Testis (tissue), 3 donors: ENCODE results near the gene GRK5. TPM values are rescaled to one million over a fixed set of nuclear protein-coding genes. Genes with fewer than 3 reads are reported as not detected.
A peak's percentile ranks its signal among the peaks of the same experiment; 100 is the strongest.

Source experiments
- DNase-seq: peaks from one replicate; pipeline ENCODE4 v3.0.0-alpha.2; 2019
- H3K27ac ChIP-seq, 2 donors: fragments of 200-600 bp; sonication (generic); one replicate each; pipeline ENCODE4 v1.5.1; 2019
- H3K27me3 ChIP-seq: fragments of 200-600 bp; sonication (generic); one replicate; pipeline ENCODE4 v1.5.1; 2019
- H3K36me3 ChIP-seq: fragments of 200-600 bp; sonication (generic); one replicate; pipeline ENCODE4 v1.5.1; 2017; ENCODE audit warnings: low read depth; ENCODE audit errors: missing control alignments
- H3K4me1 ChIP-seq: fragments of 200-600 bp; sonication (generic); one replicate; pipeline ENCODE4 v1.5.1; 2019
- H3K4me3 ChIP-seq, 2 donors: fragments of 200-600 bp; sonication (generic); one replicate each; pipeline ENCODE4 v1.5.1; 2017 to 2019
- H3K9me3 ChIP-seq: fragments of 200-600 bp; sonication (generic); one replicate; pipeline ENCODE4 v1.5.1; 2017
- POLR2A ChIP-seq: fragments of 450-650 bp; IDR thresholded peaks from one replicate; pipeline ENCODE4 v1.6.1; 2017; ENCODE audit warnings: antibody characterized with exemption, mild to moderate bottlenecking, moderate library complexity
- WGBS, 2 donors: methylation state at CpG; one replicate each; pipeline ENCODE4 v1.1.5; 2018; 5-methylcytosine and 5-hydroxymethylcytosine counted together
- intact Hi-C: fragments of 100-400 bp; cut with DNase I; formaldehyde crosslinking; loops from one replicate; pipeline ENCODE4 v1.15.1; 2023; ENCODE audit warnings: low total_unique reads
- polyA plus RNA-seq: library from polyadenylated mRNA; stranded (reverse); fragments of 350-450 nt; fragmentation: Illumina TruSeq; extraction: RNeasy Lipid Tissue Mini Kit (QIAGEN cat#74804); gene quantifications from one replicate; pipeline ENCODE4 v1.2.3, GENCODE V29; 2014; ENCODE audit warnings: low read depth, low replicate concordance; ENCODE audit not compliant: insufficient read depth
- total RNA-seq, 2 donors: library from RNA; depleted of rRNA; stranded (reverse); fragments of >200 nt; gene quantifications; one replicate each; pipeline ENCODE4 v1.2.3, GENCODE V29; 2016
- TF ChIP-seq, protein P1 (sequence below), 3 experiments: fragments of 450-650 bp in 2 of 3; fragments of 200-600 bp in 1 of 3; sonication (generic) in 1 of 3; IDR thresholded peaks; one replicate each; pipeline ENCODE4 v1.5.1; 2016 to 2019; ENCODE audit warnings: antibody characterized with exemption in 3 of 3, mild to moderate bottlenecking in 2 of 3, moderate library complexity in 1 of 3

The GRK5 gene
- total and polyA plus RNA-seq, 3 donors from 2014 or later = 4.5 to 10.3 (median 5.5) TPM

DNA sequence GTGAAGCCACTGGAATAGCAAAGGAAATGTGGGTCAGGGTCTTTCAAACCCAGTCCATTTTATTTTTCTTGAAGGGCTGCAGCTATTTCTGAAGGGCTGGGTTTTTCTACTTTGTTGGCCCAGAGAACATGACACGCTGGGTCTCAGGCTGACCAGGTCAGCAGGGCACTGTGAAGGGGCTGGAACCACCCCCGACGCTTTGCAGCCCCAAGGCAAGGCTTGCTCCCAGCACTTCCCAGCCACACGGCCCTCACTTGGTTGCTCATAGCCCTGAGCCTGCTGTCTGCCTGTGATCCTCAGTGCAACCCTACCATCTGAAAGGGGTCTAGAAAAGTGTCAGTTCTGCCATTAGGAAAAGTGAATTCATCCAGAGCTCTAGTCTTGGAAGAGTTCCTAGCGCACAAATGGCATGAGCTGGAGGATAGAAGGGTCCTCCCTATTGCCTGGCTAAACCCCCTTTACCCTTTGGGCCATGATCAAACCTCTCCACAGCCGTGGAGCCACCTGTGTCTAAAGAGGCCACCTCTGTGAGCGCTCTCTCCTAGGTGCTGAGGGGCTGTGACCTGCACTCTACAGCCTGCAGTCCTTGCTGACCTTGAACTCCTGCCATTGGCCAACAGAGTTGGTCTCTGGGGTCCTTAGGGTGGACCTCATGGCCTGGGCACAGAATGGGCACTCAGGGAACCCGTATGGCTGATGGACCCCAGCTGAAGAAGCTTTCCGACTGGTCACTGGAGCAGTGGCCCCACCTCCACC is 203.2 kb downstream of the GRK5 start:
- H3K36me3 ChIP-seq = no peaks in the 10 kb centered on the region
- peaks cover 14% of the 10 kb centered on the region for H3K4me1 ChIP-seq
- intact Hi-C loops = loop anchor here (10.0 kb wide), 1 partner anchor 206 kb away; the partner anchor contains the start of gene GRK5
- H3K9me3 ChIP-seq = no peaks in the 10 kb centered on the region
- H3K27me3 ChIP-seq = no peaks in the 10 kb centered on the region
- no peak for DNase-seq
- H3K4me3 ChIP-seq = no peak overlapping the region
- H3K27ac ChIP-seq = peak overlapping the region in 1 of 2 donors; percentile 2
- no peak for TF ChIP-seq POLR2A
- 84 to 92% methylated on average over 8 to 9 of the region's 9 CpGs for WGBS, 2 donors

DNA sequence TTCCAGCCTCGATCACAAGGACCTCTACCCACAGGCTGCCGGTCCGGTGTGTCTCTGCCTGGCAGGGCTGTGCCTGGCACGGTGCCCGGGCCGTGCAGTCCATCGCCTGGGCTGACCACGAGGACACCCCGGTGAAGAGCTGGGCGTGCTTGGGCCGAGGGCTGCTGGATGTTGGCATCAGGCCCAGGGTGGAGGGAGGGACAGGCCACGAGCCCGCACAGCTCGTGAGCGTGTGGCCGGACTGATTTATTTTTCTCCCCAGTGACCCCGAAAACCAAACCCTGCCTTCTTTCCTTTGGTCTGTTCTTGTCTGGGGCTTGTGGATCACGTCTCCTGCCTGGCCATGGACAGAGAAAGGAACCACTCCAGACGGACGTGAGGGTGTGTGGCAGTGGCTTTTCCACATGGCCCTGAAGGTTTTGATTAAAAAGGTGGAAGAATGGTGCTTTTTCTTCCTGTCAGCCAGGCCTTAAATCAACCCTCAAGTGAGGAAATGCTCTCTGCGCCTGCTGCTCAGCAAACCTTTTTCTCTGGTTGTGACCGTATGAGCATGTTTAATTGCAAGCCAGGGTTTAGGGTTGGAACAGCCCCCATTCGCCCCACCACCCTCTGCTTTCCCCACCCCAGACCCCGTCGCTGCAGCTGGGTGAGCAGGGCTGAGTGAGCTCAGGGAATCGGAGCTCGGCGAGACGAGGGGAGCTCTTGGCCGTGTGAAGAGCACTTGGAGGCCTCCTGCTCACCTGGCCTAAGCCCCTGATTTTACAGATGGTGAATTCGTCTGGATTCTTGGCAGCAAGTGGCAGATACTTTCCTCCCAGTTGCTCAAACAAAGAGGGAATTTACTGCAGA is 205.1 kb downstream of the GRK5 start:
- Histone ChIP-seq H3K36me3 (no peaks in the 10 kb centered on the region), H3K27ac (peak overlapping the region in 1 of 2 donors; percentile 68), H3K9me3 (no peaks in the 10 kb centered on the region), H3K27me3 (no peaks in the 10 kb centered on the region), H3K4me1 (peaks cover 14% of the 10 kb centered on the region), H3K4me3 (no peak overlapping the region)
- 47 to 63% methylated on average over 13 to 31 of the region's 31 CpGs for WGBS, 2 donors
- TF ChIP-seq, protein P1, sequence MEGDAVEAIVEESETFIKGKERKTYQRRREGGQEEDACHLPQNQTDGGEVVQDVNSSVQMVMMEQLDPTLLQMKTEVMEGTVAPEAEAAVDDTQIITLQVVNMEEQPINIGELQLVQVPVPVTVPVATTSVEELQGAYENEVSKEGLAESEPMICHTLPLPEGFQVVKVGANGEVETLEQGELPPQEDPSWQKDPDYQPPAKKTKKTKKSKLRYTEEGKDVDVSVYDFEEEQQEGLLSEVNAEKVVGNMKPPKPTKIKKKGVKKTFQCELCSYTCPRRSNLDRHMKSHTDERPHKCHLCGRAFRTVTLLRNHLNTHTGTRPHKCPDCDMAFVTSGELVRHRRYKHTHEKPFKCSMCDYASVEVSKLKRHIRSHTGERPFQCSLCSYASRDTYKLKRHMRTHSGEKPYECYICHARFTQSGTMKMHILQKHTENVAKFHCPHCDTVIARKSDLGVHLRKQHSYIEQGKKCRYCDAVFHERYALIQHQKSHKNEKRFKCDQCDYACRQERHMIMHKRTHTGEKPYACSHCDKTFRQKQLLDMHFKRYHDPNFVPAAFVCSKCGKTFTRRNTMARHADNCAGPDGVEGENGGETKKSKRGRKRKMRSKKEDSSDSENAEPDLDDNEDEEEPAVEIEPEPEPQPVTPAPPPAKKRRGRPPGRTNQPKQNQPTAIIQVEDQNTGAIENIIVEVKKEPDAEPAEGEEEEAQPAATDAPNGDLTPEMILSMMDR (IDR thresholded peaks at IDR 0.05) = no peak
- TF ChIP-seq POLR2A = no peak
- intact Hi-C loops = loop anchor here (10.0 kb wide), 1 partner anchor 208 kb away; the partner anchor contains the start of gene GRK5
- DNase-seq = peak; percentile 84

DNA sequence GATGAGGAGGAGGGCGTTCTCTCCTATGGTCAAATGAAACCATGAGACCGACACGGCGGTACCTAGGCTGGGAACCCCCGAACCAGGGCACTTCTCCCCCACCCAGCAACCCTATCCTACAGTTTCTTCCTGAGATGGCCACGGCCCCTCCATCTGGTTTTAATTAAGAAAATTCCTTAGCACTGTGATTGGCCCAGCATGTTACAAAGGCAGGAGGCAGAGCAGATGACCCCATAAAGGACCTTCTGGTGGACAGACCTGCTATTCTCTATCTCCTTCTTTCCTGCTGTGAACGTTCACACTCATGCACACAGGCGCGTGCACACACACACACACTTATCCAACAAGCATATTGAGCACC is 205.7 kb downstream of the GRK5 start:
- no peaks in the 10 kb centered on the region for H3K9me3 ChIP-seq
- H3K27me3 ChIP-seq = no peaks in the 10 kb centered on the region
- intact Hi-C loops = loop anchor here (10.0 kb wide), 1 partner anchor 208 kb away; the partner anchor contains the start of gene GRK5
- no peaks in the 10 kb centered on the region for H3K36me3 ChIP-seq
- DNase-seq = no peak
- H3K27ac ChIP-seq = peak overlapping the region in 1 of 2 donors; percentile 68
- H3K4me1 ChIP-seq = peaks cover 14% of the 10 kb centered on the region
- 72 to 77% methylated on average over 9 of the region's 9 CpGs for WGBS, 2 donors
- TF ChIP-seq, protein P1 (IDR thresholded peaks at IDR 0.05) = no peak
- no peak for TF ChIP-seq POLR2A
- no peak overlapping the region for H3K4me3 ChIP-seq

DNA sequence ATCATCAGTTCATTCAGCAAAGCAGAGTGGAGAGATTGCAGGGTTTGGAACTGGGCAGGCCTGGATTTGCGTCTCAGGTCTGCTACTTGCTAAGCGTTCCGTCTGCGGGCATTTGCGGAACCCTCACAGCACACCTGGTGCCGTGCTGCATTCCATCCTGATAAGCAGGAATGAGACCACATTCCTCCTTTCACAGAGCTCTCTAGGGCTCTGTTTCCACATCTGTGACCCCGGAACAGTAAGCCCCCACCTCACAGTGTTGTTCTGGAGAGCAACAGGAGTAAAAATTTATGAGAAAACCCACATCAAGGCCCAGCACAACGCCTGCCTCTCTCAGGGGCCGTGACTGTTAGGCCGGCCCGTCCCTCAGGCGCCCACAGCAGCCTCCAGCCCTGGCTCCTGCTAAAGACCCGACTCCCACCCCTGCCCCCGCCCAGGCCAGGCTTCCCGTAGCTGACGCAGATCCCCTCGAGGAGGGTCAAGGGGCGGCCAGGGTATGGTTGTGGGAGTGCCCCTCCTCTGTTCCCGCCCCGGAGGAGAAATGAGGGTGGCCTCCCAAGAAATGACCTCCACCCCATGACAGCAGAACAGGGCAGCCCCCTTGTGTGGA is 206.2 kb downstream of the GRK5 start:
- H3K4me1 ChIP-seq = peaks cover 14% of the 10 kb centered on the region
- TF ChIP-seq, protein P1 (IDR thresholded peaks at IDR 0.05) = no peak
- no peak for TF ChIP-seq POLR2A
- H3K36me3 ChIP-seq = no peaks in the 10 kb centered on the region
- no peak overlapping the region for H3K4me3 ChIP-seq
- intact Hi-C loops = loop anchor here (10.0 kb wide), 1 partner anchor 209 kb away; the partner anchor contains the start of gene GRK5
- peak overlapping the region in 1 of 2 donors; percentile 68 for H3K27ac ChIP-seq
- no peaks in the 10 kb centered on the region for H3K27me3 ChIP-seq
- no peak for DNase-seq
- H3K9me3 ChIP-seq = no peaks in the 10 kb centered on the region
- 59 to 81% methylated on average over 11 to 20 of the region's 20 CpGs for WGBS, 2 donors
